HL-60 (cell line): Measurements from ENCODE around the gene LUZP1.

Experiments
- DNase-seq, 2 experiments: peaks; one replicate each; pipeline ENCODE4 v3.0.0-alpha.2; 2010 to 2020; ENCODE audit warnings: low read depth in 1 of 2, low spot score in 1 of 2
- H3K27ac ChIP-seq: fragments of 250-450 bp; sonication (Bioruptor Pico); replicated peaks from 2 replicates; pipeline ENCODE4 v1.5.1; 2020; ENCODE audit warnings: mild to moderate bottlenecking, moderate library complexity
- H3K27me3 ChIP-seq: fragments of 250-450 bp; sonication (Bioruptor Pico); 2 replicates; pipeline ENCODE4 v1.5.1; 2021; ENCODE audit warnings: mild to moderate bottlenecking, moderate library complexity; ENCODE audit not compliant: insufficient read depth, poor library complexity, severe bottlenecking
- H3K4me3 ChIP-seq: replicated peaks from 2 replicates; pipeline ENCODE4 v1.5.1; 2011; ENCODE audit warnings: mild to moderate bottlenecking, control low read depth, low read length; ENCODE audit not compliant: insufficient read depth
- GABPA ChIP-seq: IDR thresholded peaks from 2 replicates; pipeline ENCODE4 v1.6.1; 2012; ENCODE audit warnings: low read depth
- POLR2AphosphoS5 ChIP-seq: IDR thresholded peaks from 2 replicates; pipeline ENCODE4 v1.6.1; 2012; ENCODE audit warnings: low read depth
- SPI1 ChIP-seq: IDR thresholded peaks from 2 replicates; pipeline ENCODE4 v1.6.1; 2012; ENCODE audit warnings: low read depth, mild to moderate bottlenecking, borderline replicate concordance
- TF ChIP-seq, protein P1 (sequence below): IDR thresholded peaks from one replicate; pipeline ENCODE4 v1.5.1; 2011; ENCODE audit warnings: low read length, control low read depth, inconsistent platforms; ENCODE audit not compliant: insufficient read depth
- TF ChIP-seq, protein P2 (sequence below): IDR thresholded peaks from 2 replicates; pipeline ENCODE4 v1.6.1; 2012; ENCODE audit warnings: low read depth; ENCODE audit not compliant: insufficient replicate concordance

Gene LUZP1

GRCh38 chr1:23150742-23151141 is 17.9 kb downstream of the LUZP1 start:
- Histone ChIP-seq H3K4me3 (no peak overlapping the region), H3K27ac (no peak overlapping the region), H3K27me3 (no peaks in the 10 kb centered on the region)
- TF ChIP-seq, protein P1, sequence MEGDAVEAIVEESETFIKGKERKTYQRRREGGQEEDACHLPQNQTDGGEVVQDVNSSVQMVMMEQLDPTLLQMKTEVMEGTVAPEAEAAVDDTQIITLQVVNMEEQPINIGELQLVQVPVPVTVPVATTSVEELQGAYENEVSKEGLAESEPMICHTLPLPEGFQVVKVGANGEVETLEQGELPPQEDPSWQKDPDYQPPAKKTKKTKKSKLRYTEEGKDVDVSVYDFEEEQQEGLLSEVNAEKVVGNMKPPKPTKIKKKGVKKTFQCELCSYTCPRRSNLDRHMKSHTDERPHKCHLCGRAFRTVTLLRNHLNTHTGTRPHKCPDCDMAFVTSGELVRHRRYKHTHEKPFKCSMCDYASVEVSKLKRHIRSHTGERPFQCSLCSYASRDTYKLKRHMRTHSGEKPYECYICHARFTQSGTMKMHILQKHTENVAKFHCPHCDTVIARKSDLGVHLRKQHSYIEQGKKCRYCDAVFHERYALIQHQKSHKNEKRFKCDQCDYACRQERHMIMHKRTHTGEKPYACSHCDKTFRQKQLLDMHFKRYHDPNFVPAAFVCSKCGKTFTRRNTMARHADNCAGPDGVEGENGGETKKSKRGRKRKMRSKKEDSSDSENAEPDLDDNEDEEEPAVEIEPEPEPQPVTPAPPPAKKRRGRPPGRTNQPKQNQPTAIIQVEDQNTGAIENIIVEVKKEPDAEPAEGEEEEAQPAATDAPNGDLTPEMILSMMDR = no peak
- TF ChIP-seq GABPA = no peak
- TF ChIP-seq POLR2AphosphoS5 = no peak
- no peak for TF ChIP-seq SPI1
- TF ChIP-seq, protein P2, sequence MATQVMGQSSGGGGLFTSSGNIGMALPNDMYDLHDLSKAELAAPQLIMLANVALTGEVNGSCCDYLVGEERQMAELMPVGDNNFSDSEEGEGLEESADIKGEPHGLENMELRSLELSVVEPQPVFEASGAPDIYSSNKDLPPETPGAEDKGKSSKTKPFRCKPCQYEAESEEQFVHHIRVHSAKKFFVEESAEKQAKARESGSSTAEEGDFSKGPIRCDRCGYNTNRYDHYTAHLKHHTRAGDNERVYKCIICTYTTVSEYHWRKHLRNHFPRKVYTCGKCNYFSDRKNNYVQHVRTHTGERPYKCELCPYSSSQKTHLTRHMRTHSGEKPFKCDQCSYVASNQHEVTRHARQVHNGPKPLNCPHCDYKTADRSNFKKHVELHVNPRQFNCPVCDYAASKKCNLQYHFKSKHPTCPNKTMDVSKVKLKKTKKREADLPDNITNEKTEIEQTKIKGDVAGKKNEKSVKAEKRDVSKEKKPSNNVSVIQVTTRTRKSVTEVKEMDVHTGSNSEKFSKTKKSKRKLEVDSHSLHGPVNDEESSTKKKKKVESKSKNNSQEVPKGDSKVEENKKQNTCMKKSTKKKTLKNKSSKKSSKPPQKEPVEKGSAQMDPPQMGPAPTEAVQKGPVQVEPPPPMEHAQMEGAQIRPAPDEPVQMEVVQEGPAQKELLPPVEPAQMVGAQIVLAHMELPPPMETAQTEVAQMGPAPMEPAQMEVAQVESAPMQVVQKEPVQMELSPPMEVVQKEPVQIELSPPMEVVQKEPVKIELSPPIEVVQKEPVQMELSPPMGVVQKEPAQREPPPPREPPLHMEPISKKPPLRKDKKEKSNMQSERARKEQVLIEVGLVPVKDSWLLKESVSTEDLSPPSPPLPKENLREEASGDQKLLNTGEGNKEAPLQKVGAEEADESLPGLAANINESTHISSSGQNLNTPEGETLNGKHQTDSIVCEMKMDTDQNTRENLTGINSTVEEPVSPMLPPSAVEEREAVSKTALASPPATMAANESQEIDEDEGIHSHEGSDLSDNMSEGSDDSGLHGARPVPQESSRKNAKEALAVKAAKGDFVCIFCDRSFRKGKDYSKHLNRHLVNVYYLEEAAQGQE = no peak
- DNase-seq = no peak

DNA sequence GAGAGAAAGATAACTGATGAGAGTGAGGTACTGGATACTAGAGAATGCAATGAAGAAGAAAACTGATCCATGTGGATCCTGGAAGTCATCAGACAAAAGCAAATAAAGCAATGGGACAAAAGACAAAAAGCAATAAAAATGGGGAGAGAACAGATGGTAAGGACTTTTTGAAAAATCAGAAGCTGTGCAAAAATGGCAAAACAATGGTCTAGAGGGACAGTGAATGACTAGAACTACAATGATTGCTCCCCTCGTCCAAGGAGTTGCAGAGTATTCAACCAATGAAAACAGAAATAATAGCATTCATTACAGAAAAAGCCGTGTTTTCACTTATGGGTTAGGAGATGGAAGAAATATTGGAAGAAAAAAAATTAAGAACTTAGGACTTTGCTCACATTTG is 18.5 kb downstream of the LUZP1 start:
- Histone ChIP-seq H3K27ac (no peak overlapping the region), H3K4me3 (no peak overlapping the region), H3K27me3 (no peaks in the 10 kb centered on the region)
- TF ChIP-seq GABPA (no peak), POLR2AphosphoS5 (no peak), SPI1 (no peak)
- TF ChIP-seq, protein P1 = no peak
- TF ChIP-seq, protein P2 = no peak
- DNase-seq = no peak

DNA sequence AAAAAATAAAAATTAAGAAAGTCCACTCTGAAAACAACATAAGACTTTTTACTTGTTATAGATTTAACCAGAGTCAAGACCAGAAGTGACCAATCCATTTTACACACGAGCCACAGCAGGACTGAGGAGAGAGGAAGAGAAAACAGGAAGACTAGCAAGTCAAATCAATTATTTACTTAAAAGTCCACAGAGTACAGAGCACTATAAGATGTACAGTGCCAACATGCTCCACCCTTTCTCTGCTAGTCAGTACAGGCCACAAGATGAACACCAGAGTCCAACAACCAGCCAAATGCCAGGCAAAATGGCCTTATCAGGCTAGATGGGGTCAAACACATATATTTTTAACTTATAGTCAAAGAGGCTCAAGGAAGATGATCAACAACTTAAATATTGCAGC is 19.5 kb downstream of the LUZP1 start:
- DNase-seq = no peak
- Histone ChIP-seq H3K27me3 (no peaks in the 10 kb centered on the region), H3K27ac (no peak overlapping the region), H3K4me3 (no peak overlapping the region)
- TF ChIP-seq SPI1 (peak; percentile 24; the same call in 1 of the 2 replicates), GABPA (no peak)

- Histone ChIP-seq H3K27ac (no peak overlapping the region), H3K27me3 (no peaks in the 10 kb centered on the region), H3K4me3 (no peak overlapping the region)
- TF ChIP-seq, protein P2 = no peak
- no peak for TF ChIP-seq SPI1
- no peak for TF ChIP-seq POLR2AphosphoS5
- TF ChIP-seq, protein P1 = no peak
- TF ChIP-seq GABPA = no peak
- DNase-seq = no peak
Observed at GRCh38 chr1:23148084-23148483, 20.6 kb downstream of the LUZP1 start.
